Metanephros (tissue), 2 donors: ENCODE data around the gene EWSR1. TPM values are rescaled to one million over a fixed set of nuclear protein-coding genes. Genes with fewer than 3 reads are reported as not detected.

Source experiments
- small RNA-seq: library from RNA; depleted of rRNA; stranded (forward); fragments of <200 nt; gene quantifications from one replicate; pipeline ENCODE3, GENCODE V24; 2014; ENCODE audit warnings: low replicate concordance
- total RNA-seq: library from RNA; depleted of rRNA; stranded (reverse); fragments of >200 nt; gene quantifications from one replicate; pipeline ENCODE4 v1.2.3, GENCODE V29; 2014

EWSR1 gene
- 155 TPM for total RNA-seq

GRCh38 chr22:29267858-29268510 lies at the start of gene EWSR1, which contains the start of gene RHBDD3:
TSS of gene EWSR1 (plus strand) at chr22:29268268. CDS start at chr22:29268337, 69 bp downstream.
TSS of gene RHBDD3 (minus strand) at chr22:29267981. CDS start at chr22:29265626, 2,355 bp downstream.

GRCh38 chr22:29306175-29306834 lies 38.2 kb downstream of the EWSR1 start, which contains the start of gene GAS2L1:
TSS of gene GAS2L1 (plus strand) at chr22:29306650. CDS start at chr22:29308106, 1,456 bp downstream.

GRCh38 chr22:29315286-29316140 lies 47.4 kb downstream of the EWSR1 start, which contains the start of gene RASL10A:
TSS of gene RASL10A (minus strand) at chr22:29315697. CDS start at chr22:29315246, 451 bp downstream.

Small RNA genes within 50 kb of the gene (small RNA-seq; reads per million reads assigned to genes)
- gene MIR3653, result not detected

Other genes with a start within 250 kb of the EWSR1 start
- 0.64 TPM for gene C22orf31, start 206.4 kb upstream of the EWSR1 start, total RNA-seq
- gene KREMEN1, start 195.2 kb upstream of the EWSR1 start, total RNA-seq, result 41.0 TPM
- gene EMID1, start 62.4 kb upstream of the EWSR1 start, total RNA-seq, result 58.3 TPM
- 28.1 TPM for gene RHBDD3, start 287 bp upstream of the EWSR1 start, total RNA-seq
- gene GAS2L1, start 38.4 kb downstream of the EWSR1 start, total RNA-seq, result 8.9 TPM
- 1.3 TPM for gene RASL10A, start 47.4 kb downstream of the EWSR1 start, total RNA-seq
- 57.2 TPM for gene AP1B1, start 120.3 kb downstream of the EWSR1 start, total RNA-seq
- gene RFPL1, start 170.3 kb downstream of the EWSR1 start, total RNA-seq, result not detected
- 1.6 TPM for gene NEFH, start 211.9 kb downstream of the EWSR1 start, total RNA-seq